ENCODE measurements around the gene CELF4.
A peak's percentile ranks its signal among the peaks of the same experiment; 100 is the strongest.

CELF4 gene

GRCh38 chr18:37274309-37275236 is 291.0 kb downstream of the CELF4 start:
- DNase-seq = no peak

- DNase-seq = no peak
Observed at GRCh38 chr18:37272841-37273240, 292.8 kb downstream of the CELF4 start.

- peak; percentile 90 for DNase-seq
Observed at GRCh38 chr18:37272226-37272625, 293.4 kb downstream of the CELF4 start.

GRCh38 chr18:37270666-37271052 is 294.9 kb downstream of the CELF4 start:
- no peak for DNase-seq

- DNase-seq = no peak
Observed at GRCh38 chr18:37270038-37270665, 295.4 kb downstream of the CELF4 start.

GRCh38 chr18:37266290-37266689 is 299.3 kb downstream of the CELF4 start:
- DNase-seq = no peak

DNA sequence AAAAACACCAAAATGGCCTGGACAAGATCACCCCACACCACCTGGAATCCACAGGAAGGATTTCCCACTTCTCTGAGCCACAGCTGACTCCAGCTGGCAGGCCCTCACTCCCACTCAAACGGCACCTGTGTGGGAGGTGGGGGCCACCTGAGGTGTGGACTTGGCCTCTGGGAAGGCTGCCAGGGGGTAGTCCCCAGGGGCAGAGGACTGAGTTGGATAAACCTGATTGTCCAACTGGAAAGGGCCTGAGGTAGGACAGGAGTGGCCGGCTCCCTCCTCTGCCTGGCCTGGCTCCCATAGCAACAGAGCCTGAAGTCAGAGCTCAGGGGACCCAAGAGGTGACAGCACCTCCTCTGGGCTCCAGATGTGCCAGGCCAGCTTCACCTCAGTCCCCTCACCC is 300.2 kb downstream of the CELF4 start:
- DNase-seq = no peak

DNA sequence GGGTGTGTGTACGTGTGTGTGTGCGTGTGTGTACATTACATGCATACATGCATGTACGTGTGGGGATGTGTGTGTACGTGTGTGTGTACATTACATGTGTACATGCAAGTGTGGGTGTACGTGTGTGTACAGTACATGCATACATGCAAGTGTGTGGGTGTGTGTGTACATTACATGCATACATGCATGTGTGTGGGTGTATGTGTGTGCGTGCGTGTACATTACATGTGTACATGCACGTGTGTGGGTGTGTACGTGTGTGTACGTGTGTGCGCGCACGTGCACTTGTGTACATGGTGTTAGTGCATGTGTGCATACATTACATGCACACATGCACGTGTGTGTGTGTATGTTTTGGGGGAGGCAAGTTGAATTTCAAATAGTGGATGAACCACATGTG is 300.6 kb downstream of the CELF4 start:
- DNase-seq = no peak

DNA sequence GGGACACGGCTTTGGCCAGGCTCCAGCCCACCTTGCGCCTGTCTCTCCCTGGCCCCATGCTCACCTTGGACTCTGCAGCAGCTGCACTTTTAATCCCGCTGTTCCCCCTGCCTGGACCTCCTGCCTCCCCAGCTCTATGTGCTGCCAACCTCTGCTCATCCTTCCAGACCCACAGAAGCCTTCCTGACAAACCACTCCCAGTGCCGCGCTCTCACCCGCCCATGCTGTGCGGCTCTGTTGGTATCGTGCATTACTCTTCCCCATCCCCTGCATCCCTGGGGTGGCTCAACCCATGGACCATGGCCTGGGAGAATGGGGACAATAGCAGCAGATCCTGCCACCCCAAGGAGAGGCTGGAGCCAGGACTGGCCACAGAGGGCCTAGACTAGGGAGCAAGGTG is 303.6 kb downstream of the CELF4 start:
- no peak for DNase-seq

- peak; percentile 78 for DNase-seq
Observed at GRCh38 chr18:37261246-37261840, 304.3 kb downstream of the CELF4 start.

GRCh38 chr18:37260367-37261093 is 305.1 kb downstream of the CELF4 start:
- DNase-seq = no peak

- no peak for DNase-seq
Observed at GRCh38 chr18:37259711-37260110, 305.9 kb downstream of the CELF4 start.

DNA sequence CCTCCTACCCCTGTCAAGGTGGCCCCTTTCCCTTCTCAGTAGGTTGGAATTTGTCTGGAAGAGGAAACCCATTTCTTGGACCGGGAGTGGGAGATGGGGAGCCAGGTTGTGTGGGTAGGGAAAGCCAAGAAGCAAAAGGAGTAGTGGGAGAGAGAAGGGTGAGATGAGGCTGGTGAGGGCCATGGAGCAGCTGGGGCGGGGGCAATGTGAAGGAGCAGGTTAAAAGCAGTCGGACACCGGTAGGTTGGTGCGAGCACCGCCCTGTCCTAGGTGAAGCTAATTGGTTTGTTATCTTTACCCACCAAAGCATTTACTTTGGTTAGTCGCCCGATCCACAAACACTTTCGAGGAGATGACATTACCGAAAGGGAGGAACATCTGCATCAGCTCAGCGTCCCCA is 306.8 kb downstream of the CELF4 start:
- DNase-seq = peak; percentile 76

- no peak for DNase-seq
Observed at GRCh38 chr18:37258131-37258530, 307.5 kb downstream of the CELF4 start.

DNA sequence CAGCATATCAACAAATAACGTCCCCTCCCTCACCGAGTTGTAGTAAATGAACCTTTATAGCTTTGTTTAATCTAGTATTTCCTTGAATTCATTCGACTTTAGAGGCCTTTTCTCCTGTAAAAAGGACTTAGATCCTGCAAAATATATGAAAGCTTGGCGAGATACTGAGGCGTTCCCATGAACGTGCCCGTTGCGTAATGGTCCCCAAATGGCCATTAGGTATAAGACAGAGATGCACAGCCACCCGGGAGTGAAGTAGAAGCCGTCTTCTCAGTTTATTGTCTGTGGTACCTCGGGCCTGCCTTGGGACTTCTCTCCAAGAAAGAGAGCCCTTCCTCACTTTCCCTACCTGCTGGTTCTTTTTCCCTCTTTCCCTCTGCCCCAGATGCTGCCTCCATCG is 310.6 kb downstream of the CELF4 start:
- no peak for DNase-seq

DNA sequence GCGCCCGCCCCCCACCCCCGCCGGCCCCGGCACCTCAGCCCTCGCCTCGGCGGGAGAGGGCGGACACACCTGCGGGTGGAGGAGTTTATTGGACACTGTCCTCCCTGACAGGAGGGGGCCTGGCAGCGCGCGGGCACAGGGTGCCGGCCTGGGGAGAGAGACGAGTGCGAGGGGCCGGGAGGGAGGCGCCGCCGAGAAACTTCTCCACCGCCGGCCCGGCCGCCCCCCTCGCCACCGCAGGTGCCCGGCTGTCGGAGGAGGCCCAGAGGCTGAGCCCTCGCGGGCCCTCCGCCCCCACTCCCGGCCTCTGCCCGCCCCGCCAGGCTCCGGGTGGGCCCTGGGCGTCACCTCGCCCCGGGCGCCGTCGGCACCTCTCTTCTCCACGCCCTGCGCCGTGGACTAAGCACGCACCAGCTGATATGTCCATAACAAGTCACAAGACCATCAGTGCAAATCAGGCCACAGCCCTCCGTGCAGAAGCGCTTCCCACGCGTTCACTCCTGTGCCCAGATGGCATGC is 311.3 kb downstream of the CELF4 start:
- peak; percentile 52 for DNase-seq

DNA sequence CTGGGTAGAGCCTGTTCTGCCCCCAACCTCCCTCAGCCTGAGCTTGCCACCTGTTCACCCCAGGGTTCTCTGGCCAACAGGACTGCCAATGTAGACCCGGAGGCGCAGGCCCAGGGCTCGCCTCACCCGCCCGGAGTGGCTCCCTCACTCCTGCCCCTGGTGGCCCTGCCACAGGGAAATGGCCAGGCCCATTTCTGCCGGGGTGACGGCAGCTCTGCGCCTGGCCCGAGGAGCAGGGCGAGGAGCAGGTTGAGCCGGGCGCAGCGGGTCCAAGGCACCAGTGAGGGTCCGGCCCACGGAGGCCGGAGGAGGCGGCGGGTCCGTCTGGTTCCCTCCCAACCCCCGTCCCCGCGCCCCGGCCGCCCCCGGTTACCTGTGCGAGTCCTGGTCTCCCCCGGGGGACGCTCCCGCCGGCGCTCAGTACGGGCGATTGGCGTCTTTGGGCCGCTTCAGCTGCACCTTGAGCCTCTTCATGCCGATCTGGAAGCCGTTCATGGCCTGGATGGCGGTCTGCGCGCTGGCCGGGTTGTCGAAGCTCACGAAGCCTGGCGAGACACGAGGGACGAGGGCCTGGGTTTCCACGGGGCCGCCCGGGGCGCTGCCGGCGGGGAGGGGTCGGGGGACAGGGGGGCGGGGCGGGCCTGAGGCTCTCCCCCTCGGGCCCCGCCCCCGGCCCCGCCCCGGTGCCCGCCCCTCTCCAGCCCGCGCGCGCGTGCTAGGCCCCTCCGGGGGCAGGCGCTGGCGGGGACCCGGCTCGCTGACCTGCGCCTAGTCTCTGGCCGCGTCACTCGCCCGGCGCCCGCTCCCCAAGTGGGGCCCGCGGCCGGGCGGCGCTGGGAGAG is 312.0 kb downstream of the CELF4 start:
- DNase-seq = no peak

DNA sequence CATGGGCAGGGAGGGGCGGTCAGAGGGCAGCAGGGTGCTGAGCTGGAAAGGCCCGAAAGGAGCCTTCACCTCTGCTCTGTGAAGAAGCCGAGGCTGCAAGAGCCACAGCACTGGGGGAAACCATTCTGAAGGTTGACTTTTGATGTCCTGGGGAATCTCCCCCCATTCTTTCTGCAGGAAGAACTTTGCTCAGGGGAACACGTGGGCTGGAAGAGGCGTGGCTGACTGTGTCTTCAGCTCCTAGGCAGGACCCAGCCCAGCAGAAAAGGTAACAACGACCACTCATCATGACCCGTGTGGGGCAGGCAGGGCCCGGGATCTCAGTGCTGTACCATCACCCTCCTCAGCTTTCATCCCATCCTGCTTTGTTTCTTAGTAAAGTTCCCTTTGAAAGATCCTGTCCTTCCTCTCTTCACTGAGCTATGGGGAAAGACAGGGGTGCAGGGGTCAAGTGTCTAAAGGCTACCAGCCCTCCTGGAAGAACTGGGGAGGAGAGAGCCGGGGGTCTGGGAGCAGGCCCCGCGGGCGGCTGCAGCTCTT is 312.7 kb downstream of the CELF4 start:
- no peak for DNase-seq

GRCh38 chr18:37252342-37252741 is 313.3 kb downstream of the CELF4 start:
- no peak for DNase-seq

- DNase-seq = no peak
Observed at GRCh38 chr18:37251679-37252078, 313.9 kb downstream of the CELF4 start.

GRCh38 chr18:37249895-37250618 is 315.5 kb downstream of the CELF4 start:
- DNase-seq = no peak
